Uterus (tissue), 2 donors: ENCODE results near the gene STARD10.

ENCODE experiments used
- POLR2A ChIP-seq, 2 donors: fragments of 450-650 bp; IDR thresholded peaks; one replicate each; pipeline ENCODE4 v1.6.1; 2016; ENCODE audit warnings: antibody characterized with exemption in 2 of 2, mild to moderate bottlenecking in 1 of 2, moderate library complexity in 1 of 2
- TF ChIP-seq, protein P1 (sequence below), 4 experiments: fragments of 200-600 bp in 2 of 4; fragments of 450-650 bp in 2 of 4; sonication (generic) in 2 of 4; IDR thresholded peaks; one replicate each; pipeline ENCODE4 v1.5.1; 2016 to 2019; ENCODE audit warnings: antibody characterized with exemption in 4 of 4, mild to moderate bottlenecking in 2 of 4, moderate library complexity in 1 of 4

DNA sequence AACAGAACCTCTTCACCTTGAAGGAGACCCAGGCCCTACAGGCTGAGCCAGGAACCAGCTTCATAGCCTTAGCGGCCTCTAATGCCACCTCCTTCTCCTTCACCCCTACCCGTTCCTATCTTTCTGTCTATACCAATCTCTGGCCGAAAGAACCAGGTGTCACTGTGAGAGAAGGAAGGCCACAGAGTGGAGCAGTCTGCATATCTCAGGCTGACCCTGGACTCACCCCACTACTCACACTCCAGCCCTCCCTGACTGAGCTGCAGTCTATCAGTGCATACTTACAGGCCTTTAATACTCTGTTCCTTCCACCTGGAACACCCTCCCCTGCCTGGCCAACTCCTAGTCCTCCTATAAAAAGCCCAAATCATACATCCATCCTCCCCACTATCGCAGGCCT is 74.3 kb downstream of the STARD10 start:
- TF ChIP-seq, protein P1, sequence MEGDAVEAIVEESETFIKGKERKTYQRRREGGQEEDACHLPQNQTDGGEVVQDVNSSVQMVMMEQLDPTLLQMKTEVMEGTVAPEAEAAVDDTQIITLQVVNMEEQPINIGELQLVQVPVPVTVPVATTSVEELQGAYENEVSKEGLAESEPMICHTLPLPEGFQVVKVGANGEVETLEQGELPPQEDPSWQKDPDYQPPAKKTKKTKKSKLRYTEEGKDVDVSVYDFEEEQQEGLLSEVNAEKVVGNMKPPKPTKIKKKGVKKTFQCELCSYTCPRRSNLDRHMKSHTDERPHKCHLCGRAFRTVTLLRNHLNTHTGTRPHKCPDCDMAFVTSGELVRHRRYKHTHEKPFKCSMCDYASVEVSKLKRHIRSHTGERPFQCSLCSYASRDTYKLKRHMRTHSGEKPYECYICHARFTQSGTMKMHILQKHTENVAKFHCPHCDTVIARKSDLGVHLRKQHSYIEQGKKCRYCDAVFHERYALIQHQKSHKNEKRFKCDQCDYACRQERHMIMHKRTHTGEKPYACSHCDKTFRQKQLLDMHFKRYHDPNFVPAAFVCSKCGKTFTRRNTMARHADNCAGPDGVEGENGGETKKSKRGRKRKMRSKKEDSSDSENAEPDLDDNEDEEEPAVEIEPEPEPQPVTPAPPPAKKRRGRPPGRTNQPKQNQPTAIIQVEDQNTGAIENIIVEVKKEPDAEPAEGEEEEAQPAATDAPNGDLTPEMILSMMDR (IDR thresholded peaks at IDR 0.05), result no peak
- TF ChIP-seq POLR2A (IDR thresholded peaks at IDR 0.05), result no peak
